ENCODE results near the gene TOP1.

The TOP1 gene

DNA sequence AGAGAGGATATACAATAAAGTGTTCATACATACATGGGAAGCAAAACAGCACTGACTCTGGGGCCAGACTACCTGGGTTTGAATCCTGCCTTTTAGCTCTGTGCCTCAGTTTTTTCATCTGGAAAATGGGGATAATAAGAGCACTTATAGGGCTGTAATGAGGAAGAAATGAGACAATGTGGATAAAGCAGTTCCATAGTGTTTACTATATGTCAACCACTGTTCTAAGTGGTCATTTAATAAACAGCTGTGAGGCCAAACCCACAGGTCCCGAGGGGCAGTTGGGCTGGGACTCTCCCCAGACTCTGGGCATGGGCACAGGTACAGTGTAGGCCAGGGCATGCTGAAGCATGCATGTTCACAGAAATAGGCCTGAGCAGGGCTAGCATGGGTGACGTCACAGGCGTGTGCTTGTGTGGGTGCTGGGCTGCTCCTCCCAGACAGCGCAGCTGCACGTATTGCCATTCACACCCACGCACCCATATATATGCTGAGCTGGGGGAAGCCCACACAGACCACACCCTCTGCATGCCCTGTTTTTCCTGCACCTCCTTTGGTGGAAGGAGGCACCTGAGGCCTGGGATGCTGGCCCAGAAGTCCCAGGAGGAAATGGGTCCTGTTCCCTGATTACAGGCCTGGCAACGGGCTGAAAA lies 105.2 kb downstream of the TOP1 start:
- DNase-seq, result no peak

DNA sequence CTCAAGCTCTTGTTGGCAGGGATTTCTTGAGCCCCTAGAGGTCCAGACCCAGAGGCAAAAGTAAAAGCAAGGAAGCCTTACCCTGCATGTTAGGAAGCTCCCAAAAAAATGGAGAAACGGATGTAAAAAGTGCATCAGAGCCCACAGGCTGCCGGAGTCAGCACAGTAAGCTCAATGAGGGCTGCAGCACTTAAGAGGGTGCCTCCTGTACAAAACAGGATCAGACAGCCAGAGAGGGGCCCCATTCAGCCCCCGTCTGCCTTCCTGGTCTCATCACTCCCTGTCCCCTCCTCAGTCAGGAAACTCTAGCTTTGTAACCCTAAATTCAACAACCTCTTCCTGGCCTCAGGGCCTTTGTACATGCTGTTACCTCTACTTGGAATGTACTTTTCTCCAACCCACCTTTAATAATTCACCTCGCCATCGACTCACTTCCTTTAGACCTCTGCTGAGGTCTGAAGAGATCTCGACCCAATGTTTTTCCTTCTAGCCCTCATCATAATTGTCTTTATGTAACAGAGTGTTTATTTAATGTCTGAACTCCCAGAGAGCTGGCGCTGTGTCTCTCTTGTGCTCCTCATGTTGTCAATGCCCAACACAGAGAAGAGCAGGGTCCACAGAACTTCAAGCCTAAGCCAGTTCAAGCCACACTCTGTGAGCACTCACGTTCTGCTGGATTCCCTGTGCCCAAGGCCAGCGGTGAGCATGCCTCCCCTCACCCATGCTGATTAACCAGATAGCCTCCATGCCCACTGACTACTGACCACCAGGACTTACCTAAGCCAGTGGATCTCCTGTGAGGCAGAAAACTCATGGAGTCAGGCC lies 106.0 kb downstream of the TOP1 start:
- no peak for DNase-seq

DNA sequence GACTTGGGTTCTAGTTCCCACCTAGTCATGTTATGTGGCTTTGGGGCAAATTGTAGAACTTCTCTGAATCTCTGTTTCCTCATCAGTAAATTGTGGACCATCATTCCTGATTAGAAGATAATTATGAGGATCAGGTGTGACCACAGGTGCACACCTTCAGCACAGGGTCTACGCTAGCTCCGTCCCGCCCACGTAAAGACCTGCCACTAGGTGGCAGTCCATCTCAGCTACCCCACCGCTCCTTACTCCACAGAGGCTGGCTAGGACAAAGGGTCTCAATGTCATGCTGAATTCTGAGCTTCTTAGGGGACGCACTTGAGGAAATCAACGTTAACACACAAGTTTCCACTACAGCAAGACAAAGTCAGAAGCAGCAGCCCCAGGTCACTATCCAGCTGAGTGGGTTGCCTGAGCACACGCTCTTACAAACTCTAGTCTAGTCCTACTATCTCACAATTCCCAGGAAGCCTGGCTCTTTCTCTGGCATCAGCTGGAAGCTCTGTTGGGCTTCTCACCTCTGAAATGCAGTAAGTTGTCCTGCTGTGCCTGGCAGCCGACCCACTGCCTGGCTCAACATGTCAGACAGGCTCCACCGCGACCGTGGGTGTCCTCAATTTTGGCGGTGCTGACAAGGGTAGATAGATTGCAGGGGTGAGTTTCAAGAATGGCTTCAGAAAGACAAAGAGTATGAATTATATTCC lies 106.7 kb downstream of the TOP1 start:
- DNase-seq, result no peak

DNA sequence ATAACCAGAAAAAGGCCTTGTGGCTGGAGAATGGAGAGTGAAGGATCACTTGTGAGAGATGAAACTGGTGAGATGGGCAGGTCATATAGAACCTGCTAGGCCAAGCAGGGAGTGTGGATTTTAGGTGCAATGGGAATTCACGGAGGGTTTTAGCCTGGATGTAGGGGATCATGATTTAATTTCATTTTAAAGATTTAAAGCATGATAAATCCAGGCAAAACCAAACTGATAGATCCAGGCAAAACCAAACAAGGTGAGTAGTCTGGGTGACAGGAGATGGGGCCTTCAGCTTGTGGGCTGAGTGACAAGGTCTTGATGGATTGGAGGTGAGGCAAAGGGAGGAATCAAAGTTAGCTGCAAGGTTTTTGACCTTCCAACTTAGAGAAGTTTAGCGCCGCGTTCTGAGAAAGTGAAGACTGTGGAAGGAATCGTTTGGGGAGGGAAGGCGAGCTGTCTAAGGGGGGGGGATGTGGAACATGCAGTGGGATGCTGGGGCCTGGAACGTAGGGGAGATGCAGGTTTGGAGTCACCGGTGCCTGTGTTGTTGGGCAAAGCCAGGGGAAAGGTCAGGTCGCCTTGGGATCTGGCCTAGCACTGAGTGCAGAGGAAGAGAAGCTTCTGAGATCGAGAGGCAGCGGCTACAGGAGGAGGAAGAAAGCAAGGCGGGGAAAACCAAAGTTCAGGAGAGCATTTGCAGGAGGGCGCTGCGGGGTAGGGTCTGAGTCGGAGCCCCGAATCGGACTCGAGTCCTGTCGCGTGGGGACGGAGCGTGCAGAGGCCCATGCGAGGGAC lies 107.5 kb downstream of the TOP1 start:
- no peak for DNase-seq

DNA sequence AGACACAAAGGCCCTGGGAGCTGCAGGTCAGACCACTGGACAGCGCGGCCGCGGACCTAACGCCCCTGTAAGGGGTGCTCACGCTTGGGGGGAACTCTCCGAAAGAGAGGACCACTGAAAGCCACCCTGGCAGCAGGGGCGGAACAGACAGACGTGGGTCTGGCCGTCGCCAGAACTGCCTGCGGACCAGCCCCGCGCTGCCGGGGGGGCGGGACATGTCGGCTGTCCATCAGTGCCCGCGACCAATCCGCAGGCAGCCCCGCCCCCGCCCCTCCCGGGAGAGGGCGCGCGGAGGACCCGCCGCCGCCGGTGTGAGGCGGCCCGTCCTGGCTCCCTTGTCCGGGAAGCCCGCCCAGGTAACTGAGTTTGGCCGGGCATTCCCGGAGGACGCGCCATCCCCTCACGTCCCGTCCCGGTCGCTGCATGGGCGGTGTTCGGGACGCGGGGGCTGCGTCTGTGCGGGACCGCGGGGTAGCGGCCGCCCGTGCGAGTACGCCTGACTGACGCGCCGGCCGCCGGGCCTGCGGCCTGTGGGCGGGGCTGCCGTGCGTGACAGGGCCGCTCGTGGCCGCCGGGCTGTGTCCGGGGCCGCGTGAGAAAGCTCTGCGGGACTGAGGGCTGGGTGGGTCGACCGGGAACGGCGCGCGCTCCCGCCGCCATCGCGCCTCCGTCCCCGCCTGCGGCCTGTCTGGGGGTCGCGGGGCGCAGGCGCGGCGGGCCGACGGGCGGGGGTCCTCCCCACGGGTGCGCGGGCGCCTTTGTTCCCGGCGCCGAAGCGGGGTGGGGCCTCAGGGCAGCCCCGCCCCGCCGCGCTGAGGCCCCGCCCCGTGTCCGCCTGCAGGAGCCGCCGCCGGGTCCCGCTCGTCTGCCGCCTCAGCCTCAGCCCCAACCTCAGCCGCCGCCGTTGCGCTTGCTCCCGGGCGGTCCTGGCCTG lies 108.3 kb downstream of the TOP1 start, which contains the start of gene PLCG1:
Gene PLCG1 (plus strand): TSS at position 864 of the 934 bp plus-strand sequence. CDS start 99 bp downstream, outside the sequence.
- DNase-seq, result peak; percentile 62

DNA sequence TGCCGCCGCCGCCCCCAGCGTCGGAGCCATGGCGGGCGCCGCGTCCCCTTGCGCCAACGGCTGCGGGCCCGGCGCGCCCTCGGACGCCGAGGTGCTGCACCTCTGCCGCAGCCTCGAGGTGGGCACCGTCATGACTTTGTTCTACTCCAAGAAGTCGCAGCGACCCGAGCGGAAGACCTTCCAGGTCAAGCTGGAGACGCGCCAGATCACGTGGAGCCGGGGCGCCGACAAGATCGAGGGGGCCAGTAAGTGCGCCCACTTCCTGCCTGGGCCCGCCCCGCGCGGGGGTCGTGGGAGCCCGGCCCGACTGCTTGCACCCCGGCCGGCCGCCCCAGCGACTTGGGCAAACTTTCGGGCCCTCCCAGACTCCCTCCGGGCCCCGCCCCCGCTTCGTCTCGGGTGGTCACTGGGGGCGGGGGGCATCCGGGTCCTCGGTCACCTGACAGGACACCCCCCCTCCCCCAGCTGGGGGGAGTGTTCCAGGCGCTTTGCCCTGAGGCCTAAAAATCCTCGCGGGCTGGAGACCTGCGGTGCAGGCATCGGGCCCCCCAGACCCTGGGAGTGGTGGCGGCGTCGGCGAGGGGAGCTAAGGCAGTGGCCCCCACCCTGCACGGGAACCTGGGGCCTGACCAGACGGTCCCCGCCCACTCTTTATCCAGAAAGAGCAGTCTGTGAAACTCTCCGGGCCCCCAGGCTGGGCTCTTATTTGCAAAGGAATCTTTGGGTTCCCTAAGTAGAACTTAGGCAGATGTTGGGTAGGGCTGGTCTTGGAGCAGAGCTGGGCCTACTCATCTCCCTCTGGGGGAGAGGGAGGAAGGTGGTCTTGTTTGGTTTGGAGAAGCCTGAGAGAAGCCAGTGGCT lies 109.2 kb downstream of the TOP1 start:
- DNase-seq, result peak; percentile 44

DNA sequence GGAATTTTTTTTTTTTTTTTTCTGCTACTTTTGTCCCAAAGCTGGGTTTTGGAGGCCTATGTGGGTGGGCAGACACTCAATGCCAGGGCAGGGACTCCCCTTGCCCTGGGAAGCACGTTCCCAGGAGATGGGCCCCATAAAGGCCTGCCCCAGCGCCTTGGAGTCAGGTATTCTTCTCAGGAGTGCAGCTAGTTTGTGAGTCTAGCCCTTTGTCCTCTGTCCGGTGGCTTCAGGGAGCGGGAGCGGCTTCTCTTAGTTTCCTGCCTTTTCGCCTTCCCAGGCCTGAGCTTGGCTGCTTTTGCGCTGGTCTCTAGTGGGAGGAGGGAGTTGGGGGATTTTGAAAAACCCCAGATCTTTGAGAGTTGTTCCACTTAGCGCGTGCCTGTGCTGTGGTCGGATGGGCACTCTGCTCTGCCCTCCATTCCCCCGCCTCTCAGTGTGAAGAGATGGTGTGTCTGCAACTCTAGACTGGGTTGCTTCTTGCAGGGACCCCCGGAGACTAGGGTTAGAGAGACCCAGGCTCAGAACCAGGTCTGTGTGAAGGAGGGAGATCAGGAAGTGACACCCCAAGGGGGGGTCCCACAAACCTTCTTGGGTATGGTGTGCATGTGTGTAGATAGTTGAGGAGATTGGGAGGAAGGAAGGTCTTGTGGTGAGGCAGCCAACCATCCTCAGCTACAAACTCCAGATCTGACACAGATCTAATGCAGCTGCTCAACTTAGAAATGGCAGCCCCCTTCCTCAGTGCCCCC lies 110.0 kb downstream of the TOP1 start:
- DNase-seq, result no peak

DNA sequence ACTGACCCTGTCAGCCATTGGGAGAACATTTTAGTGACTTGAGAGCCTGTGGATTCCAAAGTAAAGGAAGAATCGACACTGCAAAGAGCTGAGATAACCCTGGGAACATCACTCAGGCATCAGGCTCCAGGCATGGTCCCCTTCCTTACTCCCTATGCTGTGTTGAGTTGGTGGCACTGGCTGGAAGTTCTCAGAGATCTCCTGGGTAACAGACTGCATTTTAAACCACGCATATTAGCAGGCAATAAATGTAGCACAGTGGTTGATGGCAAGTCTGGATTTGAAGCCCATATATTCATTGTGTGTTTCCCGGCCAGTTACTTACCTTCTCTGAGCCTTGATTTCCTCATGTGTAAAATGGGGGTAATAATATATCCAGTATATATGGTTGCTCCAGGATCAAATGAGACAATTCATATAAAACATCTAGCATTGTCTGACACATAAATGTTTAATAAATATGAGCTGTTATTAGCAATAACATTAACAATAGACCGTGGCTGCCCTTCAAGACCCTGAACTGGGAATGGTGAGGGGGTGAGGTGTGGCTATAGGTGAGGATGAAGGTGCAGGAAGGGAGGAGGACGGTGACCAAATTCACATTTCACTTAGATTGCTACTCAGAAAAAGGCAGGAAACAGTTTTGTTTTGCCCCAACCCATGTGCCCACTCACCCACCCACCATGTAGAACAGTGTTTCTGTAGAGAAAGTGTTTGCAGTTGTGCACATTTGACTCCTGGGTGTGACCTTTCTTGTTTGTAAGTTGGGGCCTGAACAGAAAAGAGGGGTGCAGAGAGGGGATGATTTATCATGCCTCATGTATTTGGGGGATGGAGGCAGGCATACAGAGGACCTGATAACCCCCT lies 110.8 kb downstream of the TOP1 start:
- no peak for DNase-seq

DNA sequence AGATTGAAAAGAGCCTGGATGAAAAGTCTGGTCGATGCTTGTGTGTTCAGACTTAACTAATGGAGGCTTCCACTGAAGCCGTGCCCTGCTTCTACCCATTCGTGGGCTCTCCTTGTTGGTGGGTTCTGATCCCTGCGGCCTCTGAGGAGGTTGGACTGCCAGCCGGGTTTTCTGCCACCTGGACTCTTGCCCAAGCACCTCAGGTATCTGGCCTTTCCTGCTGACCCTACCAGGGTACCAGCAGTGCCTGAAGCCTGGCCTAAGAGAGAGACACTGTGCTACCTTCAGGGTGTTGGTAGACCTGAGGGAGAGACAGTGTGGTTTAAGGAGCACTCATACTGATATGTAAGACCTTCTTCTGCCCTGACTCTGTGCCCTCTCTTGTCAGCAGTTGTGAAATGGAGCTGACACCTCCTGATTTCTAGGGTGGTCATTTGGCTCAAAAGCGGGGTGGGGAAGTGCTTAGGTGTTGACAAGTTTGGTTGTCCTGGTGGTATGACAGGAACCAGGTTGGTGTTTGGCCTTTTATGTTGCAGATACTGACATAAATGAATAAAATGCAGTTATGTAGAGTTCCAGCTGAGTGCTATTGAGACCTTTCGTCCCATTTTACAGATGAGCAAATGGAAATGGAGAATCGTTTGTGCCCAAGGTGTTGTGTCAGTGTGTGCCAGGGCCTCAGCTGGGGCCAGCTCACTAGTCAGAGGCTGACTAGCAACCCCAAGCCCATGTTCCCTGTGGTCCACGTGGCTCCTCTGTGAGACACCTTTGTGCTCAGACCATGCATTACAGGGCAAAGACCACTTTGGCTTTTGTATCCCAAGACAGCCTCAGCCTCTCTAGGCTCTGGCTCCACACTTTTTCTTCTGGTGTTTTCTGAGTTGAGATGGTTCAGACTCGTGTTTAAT lies 111.9 kb downstream of the TOP1 start:
- no peak for DNase-seq

DNA sequence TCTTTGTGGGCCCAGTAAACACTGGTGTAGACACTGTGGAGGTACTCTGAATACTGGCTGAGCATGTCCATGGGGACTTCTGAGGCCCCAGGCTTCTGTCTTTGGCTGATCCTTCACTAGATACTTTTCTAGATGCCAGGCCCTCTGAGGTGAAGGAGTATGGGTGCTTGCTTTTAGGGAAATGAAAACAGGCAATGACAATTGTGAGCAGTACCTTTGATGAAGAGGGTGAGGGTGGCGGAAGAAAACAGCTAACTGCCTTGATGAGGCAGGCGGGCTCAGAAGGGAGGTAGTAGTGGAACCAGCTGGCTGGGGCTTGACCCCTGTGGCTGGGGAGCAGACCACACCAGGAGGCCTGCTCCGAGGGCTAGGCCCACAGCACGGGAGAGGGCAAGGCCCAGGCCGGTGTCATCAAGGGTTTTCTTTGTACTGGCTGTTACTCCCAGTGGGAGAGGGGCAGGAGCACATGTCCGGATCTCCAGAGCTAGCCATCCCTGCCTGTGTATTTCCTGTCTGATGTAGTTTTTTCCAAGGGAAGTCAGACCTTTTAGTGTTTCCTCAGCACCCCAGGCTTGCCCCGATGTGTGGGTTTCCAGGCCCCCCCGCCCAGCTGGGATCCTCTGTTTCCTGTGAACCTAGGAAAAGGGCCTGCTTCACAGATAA lies 112.7 kb downstream of the TOP1 start:
- no peak for DNase-seq

DNA sequence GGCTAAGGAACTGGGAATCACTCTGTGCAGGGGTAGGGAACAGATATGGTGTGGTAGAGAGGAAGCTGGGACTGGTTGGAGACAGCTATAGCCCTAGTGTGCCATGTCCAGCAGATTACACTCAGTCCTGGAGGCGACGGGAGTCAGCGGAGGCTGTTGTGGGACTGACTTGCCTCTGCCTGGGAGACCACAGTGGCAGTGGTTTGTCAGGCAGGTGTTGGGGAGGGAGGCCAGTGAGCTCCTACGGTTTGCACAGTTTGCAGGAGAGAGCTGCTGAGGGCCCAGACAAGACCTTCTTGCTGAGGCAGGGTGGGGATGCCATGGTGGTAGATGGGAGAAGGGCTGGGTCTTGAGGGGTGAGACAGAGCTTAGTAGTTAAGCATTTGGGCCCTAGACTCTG lies 113.6 kb downstream of the TOP1 start:
- no peak for DNase-seq

DNA sequence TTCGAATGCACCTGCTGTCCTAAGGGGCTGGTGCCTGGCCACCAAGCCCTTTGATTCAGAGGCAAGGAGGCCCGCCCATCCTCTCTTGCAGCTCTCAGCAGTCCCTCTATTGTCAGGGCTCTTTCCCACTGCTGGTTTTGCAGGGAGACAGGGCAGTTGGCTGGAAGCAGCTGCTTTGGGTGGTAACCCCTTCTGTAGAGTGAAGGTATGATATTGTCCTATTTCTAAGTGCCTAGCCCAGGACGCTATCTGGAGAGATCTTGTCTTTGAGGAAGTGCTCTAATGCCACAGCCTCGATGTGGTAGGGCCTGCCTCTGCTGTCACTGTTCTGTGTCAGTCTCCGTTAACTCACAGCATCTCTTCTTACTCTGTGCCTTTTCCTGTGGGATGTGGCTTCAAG lies 114.3 kb downstream of the TOP1 start:
- DNase-seq, result no peak

DNA sequence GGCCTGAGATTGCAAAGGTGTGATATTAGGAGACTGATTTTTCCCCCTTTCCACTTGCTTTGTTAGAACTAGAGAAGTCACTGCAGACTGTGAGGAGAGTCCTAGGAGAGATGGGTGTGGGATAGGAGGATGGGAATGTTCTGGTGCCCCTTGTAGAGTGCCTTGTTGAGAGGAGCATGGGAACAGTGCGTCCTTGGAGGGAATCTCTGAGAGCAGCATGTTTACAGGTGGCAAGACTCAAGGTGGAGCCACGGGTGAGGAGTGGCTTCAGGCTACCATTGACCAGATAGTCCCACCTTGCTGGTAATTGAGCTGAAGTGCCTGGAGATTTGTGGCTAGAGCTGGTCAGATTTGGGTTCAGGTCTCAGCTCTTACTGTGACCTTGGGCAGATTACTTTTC lies 114.7 kb downstream of the TOP1 start:
- DNase-seq, result no peak

DNA sequence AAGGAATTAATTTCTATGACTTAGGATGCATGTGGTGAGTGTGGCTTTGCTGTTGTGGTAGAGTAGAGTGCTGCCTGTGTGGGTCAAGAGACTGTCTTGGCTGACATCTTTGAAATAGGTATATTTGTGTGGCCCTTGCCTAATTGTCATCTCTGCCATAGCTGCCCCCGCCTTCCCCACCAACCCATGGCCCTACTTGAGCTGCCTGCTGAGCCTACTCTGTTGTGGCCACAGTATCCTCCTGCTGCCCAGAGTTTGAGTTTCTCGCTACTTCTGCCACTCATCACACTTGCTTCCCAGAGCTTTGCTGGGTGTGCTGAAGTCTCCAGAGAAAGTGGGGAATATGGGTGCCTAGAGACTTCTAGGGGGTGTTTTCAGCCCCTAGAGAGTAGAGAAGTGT lies 116.7 kb downstream of the TOP1 start:
- no peak for DNase-seq

DNA sequence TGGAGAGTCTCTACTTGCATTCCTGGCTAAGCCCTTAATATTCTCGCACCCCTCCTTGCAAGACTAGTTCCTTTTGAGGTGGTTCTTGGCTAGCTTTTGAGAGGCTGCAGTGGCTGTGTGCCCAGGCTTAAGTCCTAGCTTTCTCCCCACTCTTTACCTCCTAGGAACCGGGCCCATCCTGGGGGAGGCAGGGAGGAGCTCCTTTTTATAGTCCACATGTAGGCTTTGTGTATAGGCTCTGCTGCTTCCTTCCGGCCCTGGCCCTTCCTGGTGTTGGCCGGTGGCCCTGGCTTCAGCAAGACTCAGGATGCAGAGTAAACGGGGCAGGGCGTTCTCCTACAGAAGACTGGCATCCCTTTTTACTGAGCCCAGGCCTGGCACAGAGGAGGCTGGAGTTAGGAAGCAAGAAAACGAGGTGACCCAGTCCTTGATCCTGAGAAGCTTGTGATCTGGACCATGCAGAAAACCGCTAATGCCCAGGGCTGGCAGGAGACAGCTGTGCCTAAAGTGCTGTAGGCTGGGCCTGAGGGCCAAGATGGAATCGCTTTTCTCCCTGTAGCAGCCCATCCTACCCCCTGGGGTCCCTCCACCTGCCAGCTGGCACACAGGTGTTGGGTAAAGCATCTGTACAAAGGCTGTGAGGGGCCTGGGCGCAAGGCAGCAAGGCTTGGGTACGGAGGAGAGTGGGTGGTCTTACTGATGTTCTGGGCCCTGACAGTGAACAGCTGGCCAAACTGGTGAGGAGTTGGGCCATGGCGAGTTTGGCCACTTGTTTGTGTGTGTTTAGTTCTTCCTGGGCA lies 117.4 kb downstream of the TOP1 start:
- no peak for DNase-seq

DNA sequence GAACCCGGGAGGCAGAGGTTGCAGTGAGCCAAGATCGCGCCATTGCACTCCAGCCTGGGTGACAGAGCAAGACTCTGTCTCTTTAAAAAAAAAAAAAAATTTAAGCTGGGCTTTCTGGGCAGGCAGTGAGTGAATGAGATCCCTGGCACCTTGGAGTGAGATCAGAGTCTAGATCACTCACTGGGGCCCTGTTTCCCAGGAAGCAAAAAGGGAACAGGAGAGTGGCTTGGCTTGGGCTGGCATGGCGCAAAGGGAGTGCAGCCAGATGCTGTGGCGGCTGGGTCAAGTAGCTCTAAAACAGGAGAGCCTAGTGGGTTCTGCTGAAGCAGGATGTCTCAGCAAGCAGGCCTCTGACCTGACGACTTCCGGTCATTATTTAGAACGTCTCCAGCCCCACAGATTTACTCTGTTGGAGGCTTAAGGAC lies 119.2 kb downstream of the TOP1 start:
- no peak for DNase-seq

All from NCI-H446 treated with DMSO at 0.1 percent for 48 hours (cell line).